Karpas-422 (cell line): ENCODE measurements around the gene UBE2C. TPM values are rescaled to one million over a fixed set of nuclear protein-coding genes. Genes with fewer than 3 reads are reported as not detected.

Experiments
- DNase-seq: peaks from one replicate; pipeline ENCODE4 v3.0.0-alpha.2; 2015
- H2AFZ ChIP-seq: fragments of 200-600 bp; sonication (generic); 2 replicates; pipeline ENCODE4 v1.6.1; 2014; ENCODE audit warnings: antibody characterized with exemption, low read length, mixed read lengths
- H3K27ac ChIP-seq: fragments of 200-600 bp; sonication (generic); 2 replicates; pipeline ENCODE4 v1.5.1; 2014; ENCODE audit warnings: mild to moderate bottlenecking, low read length, moderate library complexity
- H3K27me3 ChIP-seq: fragments of 200-600 bp; sonication (generic); 2 replicates; pipeline ENCODE4 v1.6.1; 2014; ENCODE audit warnings: low read length, mixed read lengths
- H3K36me3 ChIP-seq: fragments of 200-600 bp; sonication (generic); 2 replicates; pipeline ENCODE4 v1.6.1; 2014; ENCODE audit warnings: low read length, mixed read lengths; ENCODE audit not compliant: insufficient read depth
- H3K4me1 ChIP-seq: fragments of 200-600 bp; sonication (generic); 2 replicates; pipeline ENCODE4 v1.6.1; 2014; ENCODE audit warnings: mild to moderate bottlenecking, low read length, mixed read lengths
- H3K4me2 ChIP-seq: fragments of 200-600 bp; sonication (generic); 2 replicates; pipeline ENCODE4 v1.6.1; 2014; ENCODE audit warnings: low read length, low read depth, mild to moderate bottlenecking; ENCODE audit not compliant: poor library complexity, severe bottlenecking
- H3K4me3 ChIP-seq: fragments of 200-600 bp; sonication (generic); 2 replicates; pipeline ENCODE4 v1.5.1; 2014; ENCODE audit warnings: mild to moderate bottlenecking, antibody characterized with exemption, low read length, mixed read lengths
- H3K79me2 ChIP-seq: fragments of 200-600 bp; sonication (generic); 2 replicates; pipeline ENCODE4 v1.6.1; 2014; ENCODE audit warnings: mild to moderate bottlenecking, low read length, mixed read lengths
- H3K9ac ChIP-seq: fragments of 200-600 bp; sonication (generic); 2 replicates; pipeline ENCODE4 v1.6.0; 2014; ENCODE audit warnings: low read length
- H3K9me2 ChIP-seq: fragments of 200-600 bp; sonication (generic), shearing (Covaris generic); replicated peaks from 2 replicates; pipeline ENCODE4 v1.6.0; 2014; ENCODE audit warnings: mild to moderate bottlenecking, low read length, moderate library complexity; ENCODE audit not compliant: insufficient read depth
- H3K9me3 ChIP-seq: fragments of 300-700, 200-600 bp; sonication (generic); 2 replicates; pipeline ENCODE4 v1.6.1; 2014; ENCODE audit warnings: low read length, mixed read lengths
- H4K20me1 ChIP-seq: fragments of 200-600 bp; sonication (generic); 2 replicates; pipeline ENCODE4 v1.6.1; 2014; ENCODE audit warnings: mild to moderate bottlenecking, antibody characterized with exemption, low read length, low read depth; ENCODE audit not compliant: insufficient read depth
- total RNA-seq: library from RNA; depleted of rRNA; stranded (reverse); fragments of >200 nt; shearing (Covaris generic); gene quantifications from 2 replicates; pipeline ENCODE4 v1.2.3, GENCODE V29; 2014; ENCODE audit warnings: low replicate concordance

Gene UBE2C
- total RNA-seq, 1 experiment from 2014 or later: 141 TPM

DNA sequence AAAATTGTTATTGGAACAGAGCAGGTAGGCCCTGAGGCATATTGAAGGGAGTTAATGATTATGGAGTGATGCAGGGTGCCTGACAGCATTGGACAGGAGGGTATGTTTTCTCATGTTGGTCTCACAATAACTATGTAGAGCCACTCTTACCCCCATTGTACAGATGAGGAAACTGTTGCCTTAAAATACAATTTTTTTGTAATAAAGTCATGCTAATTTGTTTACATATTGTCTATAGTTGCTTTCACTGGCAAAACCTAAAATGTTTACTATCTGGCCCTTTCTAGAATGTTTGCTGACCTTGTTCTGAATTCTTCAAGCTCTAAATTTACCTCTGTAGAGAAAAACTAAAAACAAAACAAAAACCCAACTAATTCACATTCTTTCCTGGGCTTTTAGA lies 39.1 kb downstream of the UBE2C start:
- Histone ChIP-seq H4K20me1 (no peaks in the 10 kb centered on the region), H3K4me1 (peaks cover 8% of the 10 kb centered on the region), H3K27ac (no peak overlapping the region), H3K4me2 (no peak overlapping the region), H3K36me3 (peaks cover 7% of the 10 kb centered on the region; the same call in 1 of the 2 replicates), H3K4me3 (no peak overlapping the region), H3K79me2 (peaks cover 18% of the 10 kb centered on the region), H3K9ac (no peak overlapping the region), H3K9me3 (no peaks in the 10 kb centered on the region), H3K27me3 (no peaks in the 10 kb centered on the region), H3K9me2 (no peaks in the 10 kb centered on the region), H2AFZ (no peak overlapping the region)
- DNase-seq: no peak

DNA sequence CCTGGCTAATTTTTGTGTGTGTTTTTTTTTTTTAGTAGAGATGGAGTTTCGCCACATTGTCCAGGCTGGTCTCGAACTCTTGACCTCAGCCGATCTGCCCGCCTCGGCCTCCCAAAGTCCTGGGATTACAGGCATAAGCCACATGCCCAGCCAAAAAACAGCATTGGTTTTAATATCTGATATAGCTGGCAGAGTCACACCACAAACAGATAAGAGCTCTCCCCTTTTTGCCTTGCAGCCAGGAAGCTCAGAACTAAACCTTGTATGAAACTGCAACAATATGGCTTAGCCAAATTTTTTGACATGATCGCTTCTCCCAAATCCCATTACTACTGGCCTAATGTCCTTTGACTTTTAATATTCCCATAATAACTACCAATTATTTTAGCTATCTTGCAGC lies 39.9 kb downstream of the UBE2C start:
- Histone ChIP-seq H2AFZ (no peak overlapping the region), H4K20me1 (no peaks in the 10 kb centered on the region), H3K9me3 (no peaks in the 10 kb centered on the region), H3K4me2 (no peak overlapping the region), H3K9me2 (no peaks in the 10 kb centered on the region), H3K4me1 (peaks cover 9% of the 10 kb centered on the region), H3K36me3 (0 out of 2 replicates have a peak, but pooled peaks cover 6% of the 10 kb centered on the region), H3K4me3 (no peak overlapping the region), H3K27me3 (no peaks in the 10 kb centered on the region), H3K79me2 (peaks cover 24% of the 10 kb centered on the region), H3K9ac (no peak overlapping the region), H3K27ac (no peak overlapping the region)
- no peak for DNase-seq

DNA sequence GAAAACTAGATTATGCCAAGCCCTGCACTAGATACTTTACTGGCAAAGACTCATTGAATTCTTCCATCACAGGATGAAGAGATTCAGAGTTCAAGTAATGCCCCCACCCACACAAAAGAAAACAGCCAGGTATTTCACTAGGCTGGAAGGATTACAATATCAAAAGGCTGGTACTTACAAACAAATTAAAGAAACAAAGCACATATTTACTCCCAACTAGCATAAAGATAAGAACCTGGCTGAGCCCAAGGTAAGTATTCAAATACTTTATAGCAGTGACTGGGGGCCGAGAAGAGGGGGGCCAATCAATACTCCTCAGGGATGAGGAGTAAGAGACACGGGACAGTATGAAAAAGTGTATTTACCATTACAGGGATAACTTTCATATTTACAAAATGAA lies 41.0 kb downstream of the UBE2C start:
- H3K79me2 ChIP-seq: peaks cover 30% of the 10 kb centered on the region
- H3K4me2 ChIP-seq: no peak overlapping the region

DNA sequence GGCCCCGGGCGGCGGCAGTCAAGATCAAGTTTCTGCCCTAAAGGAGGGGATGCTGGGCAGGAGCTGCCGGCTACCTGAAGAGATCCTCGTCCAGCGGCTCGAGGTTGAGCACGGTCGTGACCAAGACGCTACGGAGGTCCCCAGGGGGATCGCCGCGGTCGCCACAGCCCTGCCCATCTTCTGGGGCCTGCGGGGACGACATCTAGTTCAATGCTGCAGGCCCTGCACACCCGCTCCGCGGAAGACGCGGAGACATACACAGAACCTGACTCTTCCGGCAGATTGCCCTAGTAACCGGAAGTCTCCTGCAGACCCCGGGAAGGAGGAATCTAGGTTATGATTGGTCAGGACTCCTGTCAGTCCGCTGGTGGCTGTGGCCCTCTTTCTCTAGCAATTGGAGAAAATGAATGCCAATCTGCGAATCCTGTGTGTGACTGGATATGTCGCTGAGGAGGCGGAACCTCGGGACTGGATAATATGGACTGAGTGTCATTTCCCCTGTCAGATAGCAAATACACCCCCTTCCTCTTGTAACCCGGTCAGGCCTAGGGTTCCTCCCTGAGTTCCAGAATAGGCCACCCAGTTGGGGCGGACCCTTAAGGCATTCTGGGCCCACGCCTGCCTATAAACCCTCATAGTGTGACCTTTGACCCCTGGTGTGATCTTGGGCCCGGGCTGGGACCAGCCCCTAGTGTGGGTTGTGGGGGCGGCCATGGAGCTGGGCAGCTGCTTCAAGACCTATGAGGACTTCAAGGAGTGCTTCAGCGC lies 44.9 kb downstream of the UBE2C start, which contains the start of the genes ACOT8 and ZSWIM3:
Gene ACOT8, minus strand, starts transcription at position 279 of the 768 bp plus-strand sequence. Its CDS starts 77 bp downstream, at position 202.
Gene ZSWIM3, plus strand, starts transcription at position 501 of the 768 bp plus-strand sequence. Its CDS starts 212 bp downstream, at position 713.
- Histone ChIP-seq H3K27me3 (no peaks in the 10 kb centered on the region), H3K9ac (peak within 1 kb of the TSS; percentile 91), H4K20me1 (no peaks in the 10 kb centered on the region), H3K9me2 (no peaks in the 10 kb centered on the region), H3K4me3 (peak within 1 kb of the TSS; percentile 77), H2AFZ (peak within 1 kb of the TSS; percentile 96), H3K27ac (peak within 1 kb of the TSS; percentile 76), H3K79me2 (peaks cover 45% of the 10 kb centered on the region), H3K4me1 (peaks cover 22% of the 10 kb centered on the region), H3K4me2 (peak within 1 kb of the TSS; percentile 99), H3K9me3 (no peaks in the 10 kb centered on the region), H3K36me3 (0 out of 2 replicates have a peak, but pooled peaks cover 3% of the 10 kb centered on the region)
- DNase-seq: peak; percentile 100

More for the DNA sequence above, 41.0 kb downstream of the UBE2C start:
- H3K27me3 ChIP-seq: no peaks in the 10 kb centered on the region
- no peak overlapping the region for H3K27ac ChIP-seq
- no peak for DNase-seq
- H3K9ac ChIP-seq: no peak overlapping the region
- H3K4me1 ChIP-seq: peaks cover 15% of the 10 kb centered on the region
- H3K9me3 ChIP-seq: no peaks in the 10 kb centered on the region
- H2AFZ ChIP-seq: no peak overlapping the region
- H3K9me2 ChIP-seq: no peaks in the 10 kb centered on the region
- H3K4me3 ChIP-seq: no peak overlapping the region
- no peaks in the 10 kb centered on the region for H4K20me1 ChIP-seq
- 0 out of 2 replicates have a peak, but pooled peaks cover 6% of the 10 kb centered on the region for H3K36me3 ChIP-seq

DNA sequence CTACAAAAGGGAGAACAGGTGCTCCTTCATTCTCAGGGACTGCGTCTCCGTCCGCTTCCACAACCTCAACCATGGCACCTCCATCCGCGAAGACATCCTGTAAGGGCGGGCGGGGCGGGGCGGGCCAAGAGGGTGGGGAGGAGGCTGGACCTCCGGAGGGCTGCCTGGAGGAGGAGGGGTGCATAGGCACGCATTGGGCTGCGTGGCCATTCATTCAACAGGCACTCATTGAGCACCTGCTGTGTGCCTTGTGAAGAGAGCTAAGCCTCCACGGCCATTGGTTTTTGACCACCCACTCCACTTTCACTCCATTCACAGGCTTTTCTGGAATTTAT lies 45.4 kb downstream of the UBE2C start:
- Histone ChIP-seq H2AFZ (peak overlapping the region; percentile 96), H3K9me3 (no peaks in the 10 kb centered on the region), H3K4me2 (peak overlapping the region; percentile 99), H3K27me3 (no peaks in the 10 kb centered on the region), H3K4me1 (peaks cover 22% of the 10 kb centered on the region), H3K9me2 (no peaks in the 10 kb centered on the region), H3K36me3 (0 out of 2 replicates have a peak, but pooled peaks cover 3% of the 10 kb centered on the region), H3K9ac (peak overlapping the region; percentile 91), H3K4me3 (peak overlapping the region; percentile 77), H3K27ac (peak overlapping the region; percentile 76), H4K20me1 (no peaks in the 10 kb centered on the region), H3K79me2 (peaks cover 47% of the 10 kb centered on the region)
- peak; percentile 83 for DNase-seq

DNA sequence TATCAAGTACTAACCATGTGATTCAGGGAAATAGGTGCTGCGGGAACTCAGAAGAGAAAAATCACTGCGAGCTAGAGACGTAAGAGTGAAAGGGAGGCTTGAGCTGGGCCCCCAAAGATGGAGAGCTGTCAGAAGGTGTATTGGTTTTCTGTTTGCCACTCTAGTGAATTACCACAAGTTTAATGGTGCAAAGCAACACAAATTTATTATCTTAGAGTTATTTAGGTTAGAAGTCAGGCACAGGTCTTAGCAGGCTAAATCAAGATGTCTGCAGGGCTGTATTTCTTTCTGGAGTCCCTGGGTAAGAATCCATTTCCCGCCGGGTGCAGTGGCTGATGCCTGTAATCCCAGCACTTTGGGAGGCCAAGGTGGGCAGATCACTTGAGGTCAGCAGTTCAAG lies 47.5 kb downstream of the UBE2C start:
- Histone ChIP-seq H3K4me3 (no peak overlapping the region), H3K9me3 (no peaks in the 10 kb centered on the region), H4K20me1 (no peaks in the 10 kb centered on the region), H3K9me2 (no peaks in the 10 kb centered on the region), H3K4me2 (no peak overlapping the region), H2AFZ (no peak overlapping the region), H3K36me3 (0 out of 2 replicates have a peak, but pooled peaks cover 1% of the 10 kb centered on the region), H3K4me1 (peaks cover 22% of the 10 kb centered on the region), H3K27me3 (no peaks in the 10 kb centered on the region), H3K9ac (no peak overlapping the region), H3K79me2 (peaks cover 48% of the 10 kb centered on the region), H3K27ac (no peak overlapping the region)
- DNase-seq: no peak

DNA sequence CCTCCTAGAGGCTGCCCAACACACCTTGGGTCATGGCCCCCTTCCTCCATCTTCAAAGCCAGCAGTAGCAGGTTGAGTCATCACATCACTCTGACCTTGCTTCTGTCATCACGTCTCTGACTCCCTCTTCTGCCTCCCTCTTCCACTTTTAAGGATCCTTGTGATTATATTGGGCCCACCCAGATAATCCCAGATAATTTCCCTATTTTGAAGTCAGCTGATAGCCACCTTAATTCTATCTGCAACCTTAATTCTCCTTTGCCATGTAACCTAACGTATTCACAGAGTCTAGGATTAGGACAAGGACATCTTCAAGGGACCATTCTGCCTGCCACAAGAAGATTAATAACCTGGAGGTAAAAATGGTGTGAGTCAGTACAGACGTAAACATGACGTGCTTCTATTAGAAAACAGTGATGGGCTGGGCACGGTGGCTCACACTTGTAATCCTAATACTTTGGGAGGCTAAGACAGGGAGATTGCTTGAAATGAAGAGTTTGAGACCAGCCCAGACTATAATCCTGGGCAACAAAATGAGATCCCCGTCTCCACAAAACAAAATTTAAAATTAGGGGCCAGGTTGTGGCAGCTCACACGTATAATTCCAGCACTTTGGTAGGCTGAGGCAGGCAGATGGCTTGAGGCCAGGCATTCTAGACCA lies 48.2 kb downstream of the UBE2C start:
- H3K36me3 ChIP-seq: no peaks in the 10 kb centered on the region
- H3K4me3 ChIP-seq: no peak overlapping the region
- no peak overlapping the region for H3K9ac ChIP-seq
- no peaks in the 10 kb centered on the region for H3K9me3 ChIP-seq
- H3K79me2 ChIP-seq: peaks cover 42% of the 10 kb centered on the region
- no peaks in the 10 kb centered on the region for H3K27me3 ChIP-seq
- peaks cover 22% of the 10 kb centered on the region for H3K4me1 ChIP-seq
- H4K20me1 ChIP-seq: no peaks in the 10 kb centered on the region
- no peak for DNase-seq
- H3K4me2 ChIP-seq: no peak overlapping the region
- no peak overlapping the region for H3K27ac ChIP-seq
- H3K9me2 ChIP-seq: no peaks in the 10 kb centered on the region
- no peak overlapping the region for H2AFZ ChIP-seq
